GM21576 (cell line): ENCODE data around the gene KDM5B.

Experiments
- ATAC-seq: cut with Tn5 transposase; IDR thresholded peaks from one replicate; pipeline ENCODE4 v1.9.1; 2021; ENCODE audit warnings: mild to moderate bottlenecking, moderate library complexity; ENCODE audit not compliant: unreplicated experiment

KDM5B gene

DNA sequence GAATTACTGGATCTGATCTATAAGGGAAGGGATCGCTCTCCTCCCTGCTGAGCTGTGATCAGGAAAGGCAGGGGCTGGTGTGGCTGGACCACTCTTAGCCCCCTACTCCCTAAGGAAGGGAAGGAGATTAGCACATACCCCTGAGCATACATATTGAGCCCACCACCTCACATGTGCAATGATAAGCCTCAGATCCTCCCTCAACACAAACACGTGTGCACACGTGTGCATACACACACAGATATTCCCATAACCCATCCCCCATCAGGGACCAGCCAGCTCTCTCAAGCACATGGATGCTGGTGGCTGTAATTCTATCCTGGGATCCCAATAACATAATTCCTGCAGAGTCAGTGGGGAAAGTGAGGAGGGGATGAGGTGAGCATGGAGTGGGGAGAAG is 119.1 kb downstream of the KDM5B start:
- no peak for ATAC-seq

- ATAC-seq = no peak
Measured at GRCh38 chr1:202688401-202688800, 119.8 kb downstream of the KDM5B start.

- ATAC-seq = no peak
Measured at GRCh38 chr1:202687798-202688197, 120.4 kb downstream of the KDM5B start.

GRCh38 chr1:202687370-202687769 is 120.9 kb downstream of the KDM5B start:
- ATAC-seq = no peak

DNA sequence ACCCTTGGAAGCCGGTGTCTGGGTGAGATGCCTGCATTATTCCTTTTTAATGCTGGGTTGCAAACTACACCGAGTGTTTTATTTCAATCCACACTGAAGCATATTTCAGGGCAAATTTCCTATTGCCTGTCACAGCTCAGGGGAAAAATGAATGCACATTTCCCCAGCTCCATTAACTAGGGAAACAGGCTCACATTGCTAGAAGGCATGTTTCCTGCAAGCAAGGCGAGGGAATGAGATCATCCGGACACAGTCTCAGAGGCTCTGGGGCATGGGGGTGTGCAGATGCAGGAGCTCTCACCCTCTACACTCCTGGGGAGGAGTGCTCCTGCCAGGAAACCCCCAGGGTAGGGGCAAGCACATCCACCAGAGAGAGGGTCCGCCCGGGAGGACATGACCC is 122.6 kb downstream of the KDM5B start:
- ATAC-seq = no peak

GRCh38 chr1:202684716-202685115 is 123.5 kb downstream of the KDM5B start:
- ATAC-seq = no peak

GRCh38 chr1:202683029-202683428 is 125.2 kb downstream of the KDM5B start:
- ATAC-seq = no peak

DNA sequence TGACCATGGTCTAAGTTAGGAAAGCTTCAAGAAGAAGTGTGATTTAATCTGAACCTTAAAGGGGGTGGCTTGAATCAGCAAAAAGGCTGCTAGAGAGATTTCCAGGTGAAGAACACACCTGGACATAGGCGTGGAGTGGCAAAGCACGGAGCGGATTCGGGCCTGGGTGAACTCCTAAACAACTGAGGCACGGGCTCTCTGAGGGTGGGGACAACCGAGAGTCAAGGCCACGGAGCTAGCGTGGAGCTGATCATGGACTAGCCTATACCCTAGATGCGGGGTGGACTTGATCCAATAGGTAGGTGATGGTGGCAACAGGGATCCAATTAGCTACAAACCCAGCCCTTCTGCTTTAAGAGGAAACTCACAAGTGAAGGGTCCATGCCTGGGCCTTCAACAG is 125.7 kb downstream of the KDM5B start:
- ATAC-seq = no peak

DNA sequence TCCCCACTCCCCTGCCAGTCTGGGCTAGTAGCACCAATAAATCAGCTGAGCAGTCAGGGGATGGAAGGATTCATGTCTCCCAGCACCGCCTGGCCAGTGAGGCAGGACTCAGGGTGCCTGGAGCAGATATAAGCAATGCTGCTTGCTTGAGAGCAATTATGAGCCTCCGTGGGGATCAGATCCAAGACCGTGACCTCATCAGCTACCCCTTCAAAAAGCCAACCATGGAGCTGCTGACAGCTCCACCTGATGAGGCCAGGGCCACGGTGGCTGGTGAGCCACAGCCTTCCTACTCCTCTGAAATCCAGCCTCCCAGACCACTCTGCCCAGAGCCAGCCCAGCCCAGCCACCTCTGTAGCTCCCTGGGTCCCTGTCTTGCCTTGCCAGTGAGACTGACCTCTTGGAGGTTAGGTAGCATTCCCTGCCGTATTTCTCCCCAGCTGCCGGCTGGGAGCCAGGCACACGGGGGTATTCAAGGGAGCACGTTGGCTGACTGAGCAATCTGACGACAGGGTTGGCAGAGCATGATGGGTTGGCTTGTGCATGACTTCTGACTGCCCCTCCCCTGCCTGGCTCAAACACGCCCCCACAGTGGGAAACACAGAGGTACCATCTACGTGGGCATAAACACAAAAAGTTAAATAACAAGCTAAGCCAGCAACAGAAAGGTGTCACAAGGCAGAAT is 126.3 kb downstream of the KDM5B start:
- no peak for ATAC-seq

GRCh38 chr1:202680586-202681352 is 127.5 kb downstream of the KDM5B start:
- ATAC-seq = no peak

- no peak for ATAC-seq
Measured at GRCh38 chr1:202679406-202680177, 128.6 kb downstream of the KDM5B start.

GRCh38 chr1:202677433-202677832 is 130.8 kb downstream of the KDM5B start:
- ATAC-seq = no peak
